WTC11 (cell line): ENCODE measurements around the gene DARS1.

Source experiments
- CREB1 ChIP-seq: sonication (generic); formaldehyde crosslinking; IDR thresholded peaks from 2 replicates; pipeline ENCODE4 v1.8.0; 2023; ENCODE audit warnings: mild to moderate bottlenecking, missing genetic modification reagents
- GABPB1 ChIP-seq: sonication (generic); formaldehyde crosslinking; IDR thresholded peaks from 2 replicates; pipeline ENCODE4 v1.8.1; 2023; ENCODE audit warnings: mild to moderate bottlenecking, missing genetic modification reagents
- JUN ChIP-seq: sonication (generic); formaldehyde crosslinking; IDR thresholded peaks from 2 replicates; pipeline ENCODE4 v1.8.0; 2023; ENCODE audit warnings: mild to moderate bottlenecking, missing genetic modification reagents
- NFYB ChIP-seq: sonication (generic); formaldehyde crosslinking; conservative IDR thresholded peaks from 2 replicates; pipeline ENCODE4 v1.8.0; 2022; ENCODE audit warnings: low read depth, missing genetic modification reagents
- NR3C1 ChIP-seq: sonication (generic); formaldehyde crosslinking; conservative IDR thresholded peaks from 2 replicates; pipeline ENCODE4 v1.8.1; 2023; ENCODE audit warnings: low read depth, mild to moderate bottlenecking, missing genetic modification reagents
- RORB ChIP-seq: fragments of 250-450 bp; sonication (Bioruptor Pico); IDR thresholded peaks from 2 replicates; pipeline ENCODE4 v1.9.0; 2021; ENCODE audit warnings: mild to moderate bottlenecking
- SP1 ChIP-seq: sonication (generic); formaldehyde crosslinking; conservative IDR thresholded peaks from 2 replicates; pipeline ENCODE4 v1.8.1; 2022; ENCODE audit warnings: missing genetic modification reagents
- TP53 ChIP-seq: sonication (generic); formaldehyde crosslinking; IDR thresholded peaks from 2 replicates; pipeline ENCODE4 v1.8.1; 2023; ENCODE audit warnings: mild to moderate bottlenecking, missing genetic modification reagents
- TF ChIP-seq, protein P1 (sequence below): fragments of 200-600 bp; IDR thresholded peaks from 2 replicates; pipeline ENCODE4 v1.8.0; 2022; ENCODE audit warnings: antibody characterized with exemption
- TF ChIP-seq, protein P2 (sequence below): fragments of 250-450 bp; sonication (Bioruptor Pico); IDR thresholded peaks from 2 replicates; pipeline ENCODE4 v1.9.0; 2021; ENCODE audit warnings: mild to moderate bottlenecking
- TF ChIP-seq, protein P3 (sequence below): sonication (generic); formaldehyde crosslinking; IDR thresholded peaks from 2 replicates; pipeline ENCODE4 v1.8.1; 2023; ENCODE audit warnings: mild to moderate bottlenecking, missing genetic modification reagents, moderate library complexity
- TF ChIP-seq, protein P4 (sequence below): sonication (generic); formaldehyde crosslinking; IDR thresholded peaks from 2 replicates; pipeline ENCODE4 v1.8.1; 2022; ENCODE audit warnings: missing genetic modification reagents, borderline replicate concordance

DNA sequence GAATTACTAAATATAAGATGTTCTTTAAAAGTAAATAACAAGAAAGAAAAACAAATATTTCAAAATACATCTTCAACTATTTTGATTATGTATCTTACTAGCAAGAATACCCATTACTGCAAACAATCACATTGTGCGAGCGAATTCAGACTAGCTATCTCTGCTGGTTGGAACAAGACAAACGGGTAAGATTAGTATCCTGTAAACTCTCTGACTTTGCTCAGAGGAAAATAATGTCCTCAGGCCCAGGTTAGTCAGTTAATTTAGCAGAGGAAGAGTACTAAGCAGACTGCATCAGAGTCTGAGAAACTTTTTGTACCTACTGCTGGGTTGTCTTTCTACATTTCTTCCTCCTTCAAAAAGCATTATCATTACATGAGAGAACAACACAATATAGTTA is 58.8 kb downstream of the DARS1 start:
- TF ChIP-seq NR3C1 (CRISPR knock-in tag): no peak
- no peak for TF ChIP-seq CREB1 (CRISPR knock-in tag)
- TF ChIP-seq, protein P1, sequence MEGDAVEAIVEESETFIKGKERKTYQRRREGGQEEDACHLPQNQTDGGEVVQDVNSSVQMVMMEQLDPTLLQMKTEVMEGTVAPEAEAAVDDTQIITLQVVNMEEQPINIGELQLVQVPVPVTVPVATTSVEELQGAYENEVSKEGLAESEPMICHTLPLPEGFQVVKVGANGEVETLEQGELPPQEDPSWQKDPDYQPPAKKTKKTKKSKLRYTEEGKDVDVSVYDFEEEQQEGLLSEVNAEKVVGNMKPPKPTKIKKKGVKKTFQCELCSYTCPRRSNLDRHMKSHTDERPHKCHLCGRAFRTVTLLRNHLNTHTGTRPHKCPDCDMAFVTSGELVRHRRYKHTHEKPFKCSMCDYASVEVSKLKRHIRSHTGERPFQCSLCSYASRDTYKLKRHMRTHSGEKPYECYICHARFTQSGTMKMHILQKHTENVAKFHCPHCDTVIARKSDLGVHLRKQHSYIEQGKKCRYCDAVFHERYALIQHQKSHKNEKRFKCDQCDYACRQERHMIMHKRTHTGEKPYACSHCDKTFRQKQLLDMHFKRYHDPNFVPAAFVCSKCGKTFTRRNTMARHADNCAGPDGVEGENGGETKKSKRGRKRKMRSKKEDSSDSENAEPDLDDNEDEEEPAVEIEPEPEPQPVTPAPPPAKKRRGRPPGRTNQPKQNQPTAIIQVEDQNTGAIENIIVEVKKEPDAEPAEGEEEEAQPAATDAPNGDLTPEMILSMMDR: no peak
- no peak for TF ChIP-seq RORB (CRISPR knock-in tag)
- TF ChIP-seq, protein P2, sequence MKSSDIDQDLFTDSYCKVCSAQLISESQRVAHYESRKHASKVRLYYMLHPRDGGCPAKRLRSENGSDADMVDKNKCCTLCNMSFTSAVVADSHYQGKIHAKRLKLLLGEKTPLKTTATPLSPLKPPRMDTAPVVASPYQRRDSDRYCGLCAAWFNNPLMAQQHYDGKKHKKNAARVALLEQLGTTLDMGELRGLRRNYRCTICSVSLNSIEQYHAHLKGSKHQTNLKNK: no peak
- no peak for TF ChIP-seq NFYB (CRISPR knock-in tag)
- no peak for TF ChIP-seq TP53 (CRISPR knock-in tag)
- TF ChIP-seq, protein P3, sequence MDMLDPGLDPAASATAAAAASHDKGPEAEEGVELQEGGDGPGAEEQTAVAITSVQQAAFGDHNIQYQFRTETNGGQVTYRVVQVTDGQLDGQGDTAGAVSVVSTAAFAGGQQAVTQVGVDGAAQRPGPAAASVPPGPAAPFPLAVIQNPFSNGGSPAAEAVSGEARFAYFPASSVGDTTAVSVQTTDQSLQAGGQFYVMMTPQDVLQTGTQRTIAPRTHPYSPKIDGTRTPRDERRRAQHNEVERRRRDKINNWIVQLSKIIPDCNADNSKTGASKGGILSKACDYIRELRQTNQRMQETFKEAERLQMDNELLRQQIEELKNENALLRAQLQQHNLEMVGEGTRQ (CRISPR knock-in tag): no peak
- TF ChIP-seq JUN (CRISPR knock-in tag): no peak
- TF ChIP-seq GABPB1 (CRISPR knock-in tag): no peak
- TF ChIP-seq SP1 (CRISPR knock-in tag): no peak
- TF ChIP-seq, protein P4, sequence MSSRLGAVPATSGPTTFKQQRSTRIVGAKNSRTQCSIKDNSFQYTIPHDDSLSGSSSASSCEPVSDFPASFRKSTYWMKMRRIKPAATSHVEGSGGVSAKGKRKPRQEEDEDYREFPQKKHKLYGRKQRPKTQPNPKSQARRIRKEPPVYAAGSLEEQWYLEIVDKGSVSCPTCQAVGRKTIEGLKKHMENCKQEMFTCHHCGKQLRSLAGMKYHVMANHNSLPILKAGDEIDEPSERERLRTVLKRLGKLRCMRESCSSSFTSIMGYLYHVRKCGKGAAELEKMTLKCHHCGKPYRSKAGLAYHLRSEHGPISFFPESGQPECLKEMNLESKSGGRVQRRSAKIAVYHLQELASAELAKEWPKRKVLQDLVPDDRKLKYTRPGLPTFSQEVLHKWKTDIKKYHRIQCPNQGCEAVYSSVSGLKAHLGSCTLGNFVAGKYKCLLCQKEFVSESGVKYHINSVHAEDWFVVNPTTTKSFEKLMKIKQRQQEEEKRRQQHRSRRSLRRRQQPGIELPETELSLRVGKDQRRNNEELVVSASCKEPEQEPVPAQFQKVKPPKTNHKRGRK: no peak
